ENCODE data around the gene ALK.

The ALK gene

GRCh38 chr2:29921560-29921915 lies at the start of gene ALK:
Gene ALK (minus strand): TSS chr2:29921586. CDS start chr2:29920659, 927 bp downstream.
- DNase-seq: peak; percentile 52 to 55

DNA sequence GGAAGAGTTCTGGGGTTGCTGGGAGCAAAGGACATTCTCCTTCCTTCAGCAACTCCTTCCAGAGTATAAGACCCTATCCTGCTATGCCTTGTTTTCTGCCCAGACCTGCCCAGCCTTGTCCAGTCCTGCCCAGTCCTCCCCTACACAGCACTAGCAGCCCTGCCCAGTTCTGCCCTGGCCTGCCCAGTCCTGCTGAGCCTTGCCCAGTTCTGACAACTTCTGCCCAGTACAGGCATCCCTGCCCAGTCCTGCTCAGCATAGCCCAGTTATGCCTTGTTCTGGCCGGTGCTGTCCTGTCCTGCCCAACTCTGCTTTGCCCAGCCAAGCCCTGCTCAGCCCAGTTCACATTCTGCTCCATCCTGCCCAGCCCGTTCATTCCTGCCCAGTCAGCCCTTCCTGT lies 44.9 kb upstream of the ALK start:
- DNase-seq: no peak

DNA sequence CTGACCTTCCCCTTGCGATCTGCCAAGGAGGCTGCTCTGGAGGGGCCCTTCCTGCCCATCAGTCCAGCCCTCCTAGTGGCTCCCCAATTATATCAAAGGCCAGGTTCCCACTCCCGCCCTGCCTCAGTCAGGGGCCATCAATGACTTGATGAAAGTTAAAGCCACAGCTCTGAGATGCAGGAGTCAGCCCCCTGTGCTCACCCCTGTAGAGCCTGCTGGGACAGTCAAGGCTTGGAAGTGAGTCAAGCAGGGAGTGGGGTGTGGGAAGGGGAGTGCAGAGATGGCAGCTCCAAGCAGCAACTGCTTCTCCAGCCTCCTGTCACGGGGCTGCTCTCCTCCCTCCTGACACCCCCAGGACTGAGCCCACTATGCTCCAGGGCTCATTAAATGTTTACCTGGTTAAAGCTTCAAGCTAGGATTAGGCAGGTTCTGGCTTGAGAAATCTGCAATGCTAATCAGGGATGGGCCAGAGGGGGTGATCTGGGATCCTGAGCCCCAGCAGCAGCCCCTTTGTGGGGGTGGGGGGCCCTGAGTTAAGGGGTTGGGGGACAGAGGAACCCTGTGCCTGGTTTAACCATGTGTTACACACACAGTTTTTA lies 42.7 kb upstream of the ALK start:
- no peak for DNase-seq

DNA sequence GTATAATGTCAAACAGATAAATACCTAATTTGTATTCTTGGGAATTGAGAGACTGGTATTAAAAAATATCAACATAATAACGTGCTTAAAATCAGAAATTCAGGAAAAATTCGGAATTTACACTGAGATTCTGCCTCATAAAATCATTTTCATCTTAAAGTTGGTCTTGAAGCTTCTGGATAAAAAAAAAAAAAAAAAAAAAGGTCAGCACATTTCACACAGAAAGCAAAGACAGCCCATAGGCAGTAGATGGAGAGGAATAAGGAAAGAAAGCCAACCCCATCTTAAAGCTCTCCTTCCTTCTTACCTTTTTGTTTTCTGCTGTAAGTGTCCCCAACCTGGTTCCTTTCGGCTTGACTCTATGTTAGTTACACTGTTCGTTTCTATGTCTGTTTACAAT lies 41.5 kb upstream of the ALK start:
- DNase-seq: no peak

DNA sequence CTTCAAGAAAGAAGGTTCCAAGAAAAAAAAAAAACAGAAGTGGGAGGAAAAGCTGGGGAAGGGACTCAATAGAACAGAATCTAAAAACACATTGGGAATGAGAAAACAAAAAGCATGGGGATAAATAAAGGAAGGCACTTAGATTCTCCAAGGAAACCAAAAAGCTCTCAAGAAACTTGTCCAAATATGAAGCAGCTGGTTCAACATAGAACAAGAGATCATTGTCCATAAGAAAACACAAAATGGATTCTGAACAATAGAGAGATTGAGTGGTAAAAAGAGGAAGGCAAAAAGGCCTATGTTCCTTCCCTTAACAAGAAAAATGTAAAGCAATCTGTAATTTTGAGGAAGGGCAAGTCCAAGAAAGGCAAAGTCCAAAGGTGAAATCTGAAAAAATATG lies 32.9 kb upstream of the ALK start:
- no peak for DNase-seq

GRCh38 chr2:29952973-29953372 lies 31.6 kb upstream of the ALK start:
- DNase-seq: no peak

DNA sequence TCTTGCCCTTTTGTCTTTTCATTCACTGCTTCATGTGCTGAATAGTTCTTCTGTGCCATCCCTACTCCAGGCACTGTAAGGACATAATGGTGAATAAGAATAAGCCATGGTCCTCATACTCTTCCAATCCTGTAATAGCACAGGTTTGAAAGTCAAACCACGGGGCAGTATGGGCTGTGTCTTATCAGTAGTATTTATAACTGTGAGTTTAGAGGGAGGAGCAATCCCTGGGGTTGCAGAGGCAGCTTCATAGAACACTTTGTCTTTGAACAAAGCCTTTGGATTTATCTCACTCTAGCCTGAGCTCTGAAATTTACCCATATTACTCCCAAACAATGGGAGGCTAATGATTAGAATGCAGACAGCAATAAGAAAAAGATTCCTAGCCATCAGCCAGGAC lies 30.2 kb upstream of the ALK start:
- DNase-seq: no peak

GRCh38 chr2:29950481-29950880 lies 29.1 kb upstream of the ALK start:
- DNase-seq: no peak

DNA sequence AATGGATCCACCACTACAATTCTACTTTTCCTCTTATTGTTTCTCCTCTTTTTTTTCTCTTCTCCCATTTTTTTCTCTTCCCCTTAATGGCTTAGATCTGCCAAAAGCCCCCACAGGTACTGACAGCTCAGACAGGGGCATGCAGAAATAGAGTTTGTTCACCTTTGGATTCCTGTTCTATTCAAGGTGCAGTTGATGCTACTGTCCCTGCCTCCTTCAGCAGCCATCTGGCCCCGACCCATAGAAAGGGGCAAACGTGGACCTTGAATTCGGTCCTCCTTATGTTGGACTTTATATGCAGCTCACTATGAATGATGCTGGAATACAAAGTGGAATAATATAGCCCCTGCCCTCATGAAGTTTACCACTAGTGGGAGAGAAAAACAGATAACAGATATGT lies 27.7 kb upstream of the ALK start:
- DNase-seq: no peak

DNA sequence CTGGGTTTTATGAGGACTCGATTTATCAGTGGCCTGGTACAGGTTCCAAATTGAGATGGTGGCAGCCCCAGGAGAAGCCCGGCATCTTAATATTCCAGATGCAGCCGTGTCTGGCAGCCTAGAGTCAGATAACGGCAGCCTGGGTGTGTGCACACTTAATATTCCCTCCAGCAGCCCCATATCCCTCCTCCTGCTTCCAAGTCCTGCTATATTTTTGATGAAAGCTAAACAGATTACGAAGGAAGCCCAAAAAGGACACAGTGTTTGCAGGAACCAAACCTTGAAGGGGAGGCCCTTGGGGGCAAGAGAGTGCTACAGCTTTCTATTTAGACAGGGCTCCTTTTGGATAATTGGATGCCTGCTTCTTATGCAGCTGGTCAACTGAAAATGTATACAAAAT lies 25.1 kb upstream of the ALK start:
- no peak for DNase-seq

DNA sequence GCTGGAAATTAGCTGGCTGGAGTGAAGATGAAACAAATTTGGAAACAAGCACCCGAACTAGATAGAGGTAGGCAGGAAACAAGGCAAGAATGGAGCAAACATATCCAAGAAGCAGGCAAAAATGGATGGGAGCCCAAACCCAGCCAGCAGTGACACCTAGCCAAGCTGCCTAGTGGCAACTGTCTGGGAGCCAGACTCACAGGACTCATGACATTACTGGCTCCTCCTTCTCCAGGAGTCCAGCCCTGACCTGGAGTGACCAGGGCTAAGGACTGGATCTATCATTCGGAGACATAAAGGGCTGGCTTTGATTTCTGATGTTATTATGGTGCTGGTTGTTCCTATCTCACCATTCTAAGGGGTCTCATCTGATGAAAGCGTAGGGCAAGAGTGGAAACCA lies 21.3 kb upstream of the ALK start:
- no peak for DNase-seq

- no peak for DNase-seq
Measured at GRCh38 chr2:29940706-29941105, 19.3 kb upstream of the ALK start.

GRCh38 chr2:29936020-29936419 lies 14.6 kb upstream of the ALK start:
- DNase-seq: no peak

GRCh38 chr2:29931818-29932217 lies 10.4 kb upstream of the ALK start:
- no peak for DNase-seq

GRCh38 chr2:29923110-29923721 lies 1.8 kb upstream of the ALK start:
- DNase-seq: peak; percentile 14 to 42

DNA sequence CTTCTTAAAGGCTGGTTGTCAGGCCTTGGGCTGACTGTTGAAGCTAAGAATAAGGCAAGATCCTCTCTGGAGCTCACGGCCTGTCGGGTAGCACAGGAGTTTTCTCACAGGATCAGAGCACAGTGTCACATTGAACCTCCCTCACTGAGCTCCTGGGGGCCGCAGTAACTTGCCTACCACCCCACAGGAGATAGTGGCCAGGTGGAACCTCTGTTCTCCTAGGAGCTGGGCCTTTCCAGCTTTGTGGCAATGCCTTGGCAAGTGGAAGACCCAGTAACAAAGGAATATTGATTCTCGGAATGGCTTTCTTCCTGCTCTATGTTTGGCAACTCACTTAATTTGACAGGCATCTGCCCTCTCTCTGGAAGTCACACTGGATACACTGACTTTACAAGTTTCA lies 1.2 kb upstream of the ALK start:
- no peak for DNase-seq

- DNase-seq: no peak
Measured at GRCh38 chr2:29920631-29921559, 491 bp downstream of the ALK start.

- DNase-seq: peak; percentile 4 to 18
Measured at GRCh38 chr2:29920130-29920577, 1.2 kb downstream of the ALK start.

DNA sequence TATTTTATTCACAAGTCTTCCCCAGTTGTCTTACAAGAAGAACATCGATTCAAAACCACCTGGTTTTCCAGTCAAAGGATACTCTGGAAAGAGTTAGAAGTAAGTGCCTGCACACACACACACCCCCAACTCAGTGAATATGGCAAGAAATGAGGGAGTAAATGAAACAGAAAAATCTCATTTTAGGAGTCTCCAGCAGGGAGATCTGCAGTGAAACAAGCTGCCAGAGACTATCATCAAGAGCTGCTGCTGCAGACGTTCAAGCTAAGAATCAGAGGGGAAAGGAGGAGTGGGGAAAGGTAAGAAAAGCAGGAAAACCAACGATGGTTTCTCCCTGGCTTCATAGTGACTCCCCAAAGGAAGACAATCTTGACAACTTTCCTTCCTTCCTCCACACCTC lies 2.4 kb downstream of the ALK start:
- no peak for DNase-seq

- DNase-seq: no peak
Measured at GRCh38 chr2:29917781-29918180, 3.6 kb downstream of the ALK start.

- no peak for DNase-seq
Measured at GRCh38 chr2:29916571-29916970, 4.8 kb downstream of the ALK start.

DNA sequence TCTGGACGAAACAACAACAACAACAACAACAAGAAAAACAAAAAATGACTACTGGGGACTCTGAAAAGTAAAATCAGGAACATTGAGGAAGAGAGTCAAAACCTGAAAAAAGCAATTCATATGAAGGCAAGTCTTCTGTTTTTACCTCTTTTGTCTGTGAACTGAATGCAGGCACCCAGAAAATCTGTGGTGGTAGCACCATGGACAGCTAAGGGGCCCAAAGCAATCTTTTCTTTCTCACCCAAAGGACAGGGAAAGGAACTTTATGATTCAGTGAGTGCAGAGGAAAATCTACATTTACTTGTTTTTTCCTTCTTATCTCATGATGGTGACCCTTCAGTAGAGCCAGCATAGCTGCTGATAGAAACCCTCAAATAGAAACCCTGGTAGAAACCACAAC lies 10.4 kb downstream of the ALK start:
- no peak for DNase-seq

- DNase-seq: no peak
Measured at GRCh38 chr2:29910465-29910864, 10.9 kb downstream of the ALK start.

DNA sequence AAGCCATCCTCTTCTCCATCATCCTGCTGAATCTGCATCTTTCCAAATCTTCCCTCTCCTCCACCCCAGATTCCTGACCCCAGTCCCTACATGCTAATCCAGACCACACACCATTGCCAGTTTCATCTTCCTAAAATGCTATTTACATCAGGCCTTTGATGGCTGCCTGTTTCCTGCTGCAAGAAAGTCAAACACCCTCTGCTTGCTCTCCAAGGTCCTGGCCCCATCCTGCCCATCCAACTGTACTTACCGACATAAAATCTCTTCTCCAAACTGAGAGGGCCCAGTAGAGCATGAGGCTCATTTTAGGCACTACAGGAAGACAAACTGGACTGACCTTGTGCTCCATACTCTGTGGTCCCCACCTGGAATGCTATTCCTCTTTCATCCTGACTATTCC lies 19.0 kb downstream of the ALK start:
- DNase-seq: no peak
